ENCODE measurements around the gene GRM3.

- TF ChIP-seq POLR2AphosphoS5 (IDR thresholded peaks at IDR 0.05) (no peak), CTCF (IDR thresholded peaks at IDR 0.05) (no peak), POLR2A (IDR thresholded peaks at IDR 0.05; ENCODE audit: low read depth) (no peak), EP300 (IDR thresholded peaks at IDR 0.05) (no peak)
Measured at GRCh38 chr7:86848226-86848625, 204.5 kb downstream of the GRM3 start.

Measured in esophagus muscularis mucosa (tissue), 4 donors.